MM.1S (cell line): ENCODE measurements around the gene HCFC2.

ENCODE experiments used
- DNase-seq: peaks from one replicate; pipeline ENCODE4 v3.0.0-alpha.2; 2015
- H2AFZ ChIP-seq: fragments of 300-600 bp; sonication (generic); 2 replicates; pipeline ENCODE4 v1.6.0; 2016; ENCODE audit warnings: antibody characterized with exemption, low read length
- H3F3A ChIP-seq: fragments of 300-600 bp; sonication (generic); 2 replicates; pipeline ENCODE4 v1.6.1; 2016; ENCODE audit warnings: mild to moderate bottlenecking, antibody characterized with exemption, low read length, moderate library complexity, mixed read lengths; ENCODE audit not compliant: insufficient read depth
- H3K27ac ChIP-seq: fragments of 300-600 bp; sonication (generic); 2 replicates; pipeline ENCODE4 v1.5.1; 2016; ENCODE audit warnings: mild to moderate bottlenecking, low read length
- H3K27me3 ChIP-seq: fragments of 300-600 bp; sonication (generic); replicated peaks from 2 replicates; pipeline ENCODE4 v1.6.0; 2016; ENCODE audit warnings: low read length; ENCODE audit not compliant: insufficient read depth
- H3K36me3 ChIP-seq: fragments of 300-600 bp; sonication (generic); replicated peaks from 2 replicates; pipeline ENCODE4 v1.6.1; 2016; ENCODE audit warnings: mild to moderate bottlenecking, low read length, mixed read lengths; ENCODE audit not compliant: insufficient read depth
- H3K4me1 ChIP-seq: fragments of 300-600 bp; sonication (generic); 2 replicates; pipeline ENCODE4 v1.6.1; 2016; ENCODE audit warnings: low read length, mixed read lengths
- H3K4me2 ChIP-seq: fragments of 300-600 bp; sonication (generic); 2 replicates; pipeline ENCODE4 v1.6.0; 2016; ENCODE audit warnings: low read depth, low read length
- H3K4me3 ChIP-seq: fragments of 300-600 bp; sonication (generic); 2 replicates; pipeline ENCODE4 v1.5.1; 2016; ENCODE audit warnings: low read length, mixed read lengths
- H3K79me2 ChIP-seq: fragments of 300-600 bp; sonication (generic); 2 replicates; pipeline ENCODE4 v1.6.1; 2016; ENCODE audit warnings: mixed run types, low read length, mixed read lengths
- H3K9ac ChIP-seq: fragments of 300-600 bp; sonication (generic); 2 replicates; pipeline ENCODE4 v1.6.1; 2016; ENCODE audit warnings: low read length, mixed read lengths
- H3K9me2 ChIP-seq: fragments of 300-600 bp; sonication (generic); replicated peaks from 2 replicates; pipeline ENCODE4 v1.6.1; 2016; ENCODE audit warnings: mild to moderate bottlenecking, low read length, mixed read lengths; ENCODE audit not compliant: insufficient read depth
- H3K9me3 ChIP-seq: fragments of 300-600 bp; sonication (generic); replicated peaks from 2 replicates; pipeline ENCODE4 v1.6.1; 2016; ENCODE audit warnings: mild to moderate bottlenecking, low read length, mixed read lengths; ENCODE audit not compliant: insufficient read depth
- H4K20me1 ChIP-seq: fragments of 300-600 bp; sonication (generic); 2 replicates; pipeline ENCODE4 v1.6.1; 2016; ENCODE audit warnings: mild to moderate bottlenecking, low read length, moderate library complexity, mixed read lengths; ENCODE audit not compliant: insufficient read depth
- CTCF ChIP-seq: fragments of 300-600 bp; sonication (generic); IDR thresholded peaks from 2 replicates; pipeline ENCODE4 v1.5.1; 2016; ENCODE audit warnings: antibody characterized with exemption, low read length, mixed read lengths
- EZH2 ChIP-seq: fragments of 300-600 bp; sonication (generic); optimal IDR thresholded peaks from 2 replicates; pipeline ENCODE3; 2017; ENCODE audit warnings: low read depth, mild to moderate bottlenecking, antibody characterized with exemption, low read length, mixed read lengths
- EZH2phosphoT487 ChIP-seq: fragments of 300-600 bp; sonication (generic); IDR thresholded peaks from 2 replicates; pipeline ENCODE4 v1.6.1; 2018; ENCODE audit warnings: antibody characterized with exemption, low read length

Gene HCFC2

GRCh38 chr12:104063712-104064030 is 660 bp upstream of the HCFC2 start:
- H3K4me2 ChIP-seq = peak overlapping the region; percentile 79
- peaks cover 40% of the 10 kb centered on the region for H3K79me2 ChIP-seq
- TF ChIP-seq EZH2 (no peak), CTCF (no peak), EZH2phosphoT487 (no peak)
- H4K20me1 ChIP-seq = no peaks in the 10 kb centered on the region
- peak overlapping the region; percentile 93 for H2AFZ ChIP-seq
- no peaks in the 10 kb centered on the region for H3K9me2 ChIP-seq
- H3F3A ChIP-seq = peaks cover 12% of the 10 kb centered on the region
- H3K36me3 ChIP-seq = no peaks in the 10 kb centered on the region
- H3K9ac ChIP-seq = peak overlapping the region; percentile 76
- peaks cover 15% of the 10 kb centered on the region for H3K4me1 ChIP-seq
- H3K27ac ChIP-seq = peak overlapping the region; percentile 82
- peak overlapping the region; percentile 84 for H3K4me3 ChIP-seq
- no peaks in the 10 kb centered on the region for H3K9me3 ChIP-seq
- DNase-seq = peak; percentile 64
- no peaks in the 10 kb centered on the region for H3K27me3 ChIP-seq

GRCh38 chr12:104064842-104065427 is 604 bp downstream of the HCFC2 start:
- DNase-seq = peak; percentile 28
- Histone ChIP-seq H3F3A (peaks cover 12% of the 10 kb centered on the region), H4K20me1 (no peaks in the 10 kb centered on the region), H3K36me3 (no peaks in the 10 kb centered on the region), H3K4me2 (peak overlapping the region; percentile 79), H3K79me2 (peaks cover 40% of the 10 kb centered on the region), H3K4me3 (peak overlapping the region; percentile 84), H3K9ac (peak overlapping the region; percentile 76), H3K27me3 (no peaks in the 10 kb centered on the region), H3K27ac (peak overlapping the region; percentile 82; the same call in 1 of the 2 replicates), H3K9me3 (no peaks in the 10 kb centered on the region), H2AFZ (peak overlapping the region; percentile 93), H3K9me2 (no peaks in the 10 kb centered on the region), H3K4me1 (peaks cover 15% of the 10 kb centered on the region)
- no peak for TF ChIP-seq EZH2

GRCh38 chr12:104072099-104072498 is 7.8 kb downstream of the HCFC2 start:
- H3K4me3 ChIP-seq = no peak overlapping the region
- H2AFZ ChIP-seq = no peak overlapping the region
- 0 out of 2 replicates have a peak, but pooled peaks cover 3% of the 10 kb centered on the region for H3K36me3 ChIP-seq
- H3K9ac ChIP-seq = no peak overlapping the region
- no peaks in the 10 kb centered on the region for H3K9me3 ChIP-seq
- no peak overlapping the region for H3K4me2 ChIP-seq
- H4K20me1 ChIP-seq = no peaks in the 10 kb centered on the region
- no peak for TF ChIP-seq EZH2
- TF ChIP-seq CTCF = no peak
- no peak for TF ChIP-seq EZH2phosphoT487
- H3K9me2 ChIP-seq = no peaks in the 10 kb centered on the region
- H3K4me1 ChIP-seq = no peaks in the 10 kb centered on the region
- no peak overlapping the region for H3K27ac ChIP-seq
- no peaks in the 10 kb centered on the region for H3F3A ChIP-seq
- DNase-seq = no peak
- no peaks in the 10 kb centered on the region for H3K27me3 ChIP-seq
- H3K79me2 ChIP-seq = peaks cover 33% of the 10 kb centered on the region

GRCh38 chr12:104073699-104074098 is 9.4 kb downstream of the HCFC2 start:
- no peaks in the 10 kb centered on the region for H3F3A ChIP-seq
- H3K9me2 ChIP-seq = no peaks in the 10 kb centered on the region
- H3K27ac ChIP-seq = no peak overlapping the region
- H3K27me3 ChIP-seq = no peaks in the 10 kb centered on the region
- 0 out of 2 replicates have a peak, but pooled peaks cover 3% of the 10 kb centered on the region for H3K36me3 ChIP-seq
- no peak overlapping the region for H3K4me3 ChIP-seq
- H2AFZ ChIP-seq = no peak overlapping the region
- no peaks in the 10 kb centered on the region for H4K20me1 ChIP-seq
- DNase-seq = no peak
- H3K4me1 ChIP-seq = no peaks in the 10 kb centered on the region
- H3K9ac ChIP-seq = no peak overlapping the region
- TF ChIP-seq EZH2 (no peak), EZH2phosphoT487 (no peak), CTCF (no peak)
- no peaks in the 10 kb centered on the region for H3K9me3 ChIP-seq
- no peak overlapping the region for H3K4me2 ChIP-seq
- H3K79me2 ChIP-seq = peaks cover 22% of the 10 kb centered on the region
